Ramos (cell line): Measurements from ENCODE around the gene SAXO1.

Experiments
- in situ Hi-C: fragments of 300-500 bp; cut with MboI; formaldehyde crosslinking; loops from one replicate; pipeline ENCODE4 v1.14.3; 2022; ENCODE audit warnings: low sequenced_read_pairs; ENCODE audit not compliant: unreplicated experiment

The SAXO1 gene

GRCh38 chr9:18891946-18892670 lies 140.9 kb downstream of the SAXO1 start:
- in situ Hi-C loops: no loop called here

- in situ Hi-C loops: no loop called here
Measured at GRCh38 chr9:18890372-18890771, 142.6 kb downstream of the SAXO1 start.

DNA sequence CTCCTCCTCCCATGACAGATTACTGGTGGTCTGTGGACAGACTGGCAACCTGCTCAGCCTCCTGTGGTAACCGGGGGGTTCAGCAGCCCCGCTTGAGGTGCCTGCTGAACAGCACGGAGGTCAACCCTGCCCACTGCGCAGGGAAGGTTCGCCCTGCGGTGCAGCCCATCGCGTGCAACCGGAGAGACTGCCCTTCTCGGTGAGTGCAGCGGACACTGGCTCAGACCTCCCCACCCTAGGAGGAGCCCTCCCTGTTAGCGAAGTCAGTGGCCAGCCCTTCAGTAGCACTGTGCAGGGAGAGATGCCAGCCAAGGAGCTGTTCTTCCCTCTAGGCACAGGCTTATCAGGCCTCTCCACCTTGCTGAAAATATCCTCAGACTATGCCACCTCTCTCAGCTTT lies 143.5 kb downstream of the SAXO1 start:
- in situ Hi-C loops: no loop called here

DNA sequence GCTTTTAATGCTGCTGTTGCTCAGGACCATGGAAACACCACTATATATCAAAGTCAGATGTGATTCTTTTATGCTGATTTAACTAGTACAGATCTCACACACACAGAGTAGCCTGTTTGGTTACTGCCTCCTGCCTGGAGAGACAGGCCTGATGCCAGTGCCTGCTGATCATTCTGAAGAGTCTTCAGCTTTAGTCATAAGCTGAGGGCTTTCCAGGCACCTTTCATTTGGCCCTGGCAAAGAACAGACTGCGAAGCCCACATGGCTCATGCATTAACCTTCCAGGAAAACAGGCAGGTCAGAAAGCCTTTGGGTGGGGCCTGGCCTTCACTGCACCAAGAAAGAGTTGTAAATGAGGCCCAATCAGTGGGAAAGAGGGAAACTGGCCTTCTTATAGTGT lies 144.7 kb downstream of the SAXO1 start:
- in situ Hi-C loops: no loop called here

GRCh38 chr9:18887546-18887945 lies 145.5 kb downstream of the SAXO1 start:
- in situ Hi-C loops: no loop called here

DNA sequence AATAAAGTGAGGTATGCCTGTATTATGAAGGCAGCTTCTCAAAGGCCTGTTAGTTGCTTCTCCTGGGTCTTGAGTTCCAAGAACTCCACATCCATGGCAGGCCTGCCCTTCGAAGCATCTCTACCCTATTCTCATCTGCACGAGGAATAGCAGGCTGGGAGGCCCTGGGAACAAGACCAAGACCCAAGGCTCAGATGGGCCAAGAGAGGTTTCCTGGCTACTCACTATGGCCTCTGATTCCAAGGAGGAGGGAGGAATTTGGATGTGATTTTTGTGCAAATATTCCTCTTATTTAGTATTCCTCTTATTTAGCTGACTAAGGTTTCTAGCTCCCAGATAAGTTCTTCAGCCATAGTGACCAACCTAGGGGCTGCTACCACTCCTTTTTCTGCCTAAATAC lies 151.3 kb downstream of the SAXO1 start:
- in situ Hi-C loops: no loop called here

DNA sequence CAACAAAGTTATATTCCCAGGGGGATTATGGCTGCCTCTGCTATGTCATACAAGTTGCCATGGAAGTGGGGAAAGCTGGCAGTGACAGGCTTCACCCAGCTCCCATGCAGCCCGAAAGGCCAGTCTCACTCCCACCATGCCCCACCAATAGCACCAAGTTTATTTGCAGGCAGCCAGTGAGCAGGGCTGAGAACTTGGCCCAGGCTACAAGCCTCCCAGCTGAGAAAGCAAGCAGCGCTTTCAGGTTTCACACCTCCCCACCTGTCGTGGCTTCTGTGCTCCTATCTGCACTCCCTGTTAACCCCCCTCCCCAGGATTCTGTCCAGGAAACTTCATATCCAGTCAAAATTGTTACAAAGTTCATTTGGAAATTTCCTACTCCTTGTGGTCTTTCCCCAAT lies 155.0 kb downstream of the SAXO1 start:
- in situ Hi-C loops: no loop called here
